ENCODE measurements around the gene AFP.

The AFP gene

GRCh38 chr4:73414936-73415271 lies 21.1 kb upstream of the AFP start:
- no peak for DNase-seq (ENCODE audit: extremely low read depth, low read depth)

GRCh38 chr4:73415807-73416238 lies 20.2 kb upstream of the AFP start:
- DNase-seq (ENCODE audit: extremely low read depth, low read depth) = no peak
- TF ChIP-seq CTCF (IDR thresholded peaks at IDR 0.05; ENCODE audit: low read depth, low read length) = no peak

More at GRCh38 chr4:73414936-73415271, 21.1 kb upstream of the AFP start:
- no peak for TF ChIP-seq CTCF (IDR thresholded peaks at IDR 0.05; ENCODE audit: low read depth, low read length)

- no peak for DNase-seq (ENCODE audit: extremely low read depth, low read depth)
- TF ChIP-seq CTCF (IDR thresholded peaks at IDR 0.05; ENCODE audit: low read depth, low read length) = no peak
These were observed 19.5 kb upstream of the AFP start for GRCh38 chr4:73416423-73417087.

- no peak for TF ChIP-seq CTCF (IDR thresholded peaks at IDR 0.05; ENCODE audit: low read depth, low read length)
- no peak for DNase-seq (ENCODE audit: extremely low read depth, low read depth)
These were observed 18.7 kb upstream of the AFP start for GRCh38 chr4:73417342-73417741.

GRCh38 chr4:73417973-73418372 lies 18.0 kb upstream of the AFP start:
- no peak for TF ChIP-seq CTCF (IDR thresholded peaks at IDR 0.05; ENCODE audit: low read depth, low read length)
- DNase-seq (ENCODE audit: extremely low read depth, low read depth) = no peak

GRCh38 chr4:73418677-73419076 lies 17.3 kb upstream of the AFP start:
- TF ChIP-seq CTCF (IDR thresholded peaks at IDR 0.05; ENCODE audit: low read depth, low read length) = no peak
- no peak for DNase-seq (ENCODE audit: extremely low read depth, low read depth)

- no peak for DNase-seq (ENCODE audit: extremely low read depth, low read depth)
- TF ChIP-seq CTCF (IDR thresholded peaks at IDR 0.05; ENCODE audit: low read depth, low read length) = no peak
These were observed 16.6 kb upstream of the AFP start for GRCh38 chr4:73419106-73420038.
